GM23248 (cell line): ENCODE data around the gene LOXL1.

Experiments
- EZH2 ChIP-seq: fragments of 200-600 bp; sonication (generic); IDR thresholded peaks from 2 replicates; pipeline ENCODE4 v1.6.1; 2018; ENCODE audit warnings: antibody characterized with exemption, mild to moderate bottlenecking; ENCODE audit not compliant: insufficient read depth, poor library complexity, severe bottlenecking
- EZH2phosphoT487 ChIP-seq: fragments of 200-600 bp; sonication (generic); IDR thresholded peaks from 2 replicates; pipeline ENCODE4 v1.6.1; 2018; ENCODE audit warnings: antibody characterized with exemption, moderate library complexity, mild to moderate bottlenecking, low read depth; ENCODE audit not compliant: insufficient read depth

- TF ChIP-seq EZH2: no peak
- no peak for TF ChIP-seq EZH2phosphoT487
These were observed 33.6 kb upstream of the LOXL1 start for GRCh38 chr15:73892446-73893226.
